Bronchial epithelial cell (primary cell): ENCODE data around the gene APBB2. TPM values are rescaled to one million over a fixed set of nuclear protein-coding genes. Genes with fewer than 3 reads are reported as not detected.

ENCODE experiments used
- DNase-seq: peaks from one replicate; pipeline ENCODE4 v3.0.0-alpha.2; 2010; ENCODE audit warnings: low read depth
- FAIRE-seq: peaks from 2 replicates; lab custom pipeline; 2011; peaks lifted over from hg19 to GRCh38; lab: Jason Lieb, UNC
- H3K27me3 ChIP-seq: 2 replicates; pipeline ENCODE4 v1.5.1; 2011; ENCODE audit warnings: low read length; ENCODE audit not compliant: control insufficient read depth, insufficient read depth
- H3K36me3 ChIP-seq: 2 replicates; pipeline ENCODE4 v1.5.1; 2011; ENCODE audit warnings: low read length; ENCODE audit not compliant: control insufficient read depth, insufficient read depth
- H3K4me3 ChIP-seq: 2 replicates; pipeline ENCODE4 v1.5.1; 2011; ENCODE audit warnings: mild to moderate bottlenecking, low read depth, low read length, control low read depth
- CTCF ChIP-seq: IDR thresholded peaks from 2 replicates; pipeline ENCODE4 v1.5.1; 2011; ENCODE audit warnings: mild to moderate bottlenecking, moderate library complexity, low read length, control low read depth, inconsistent platforms; ENCODE audit not compliant: insufficient read depth, severe bottlenecking
- total RNA-seq: library from RNA; depleted of rRNA; stranded (reverse); fragments of >200 nt; gene quantifications from 2 replicates; pipeline ENCODE4 v1.2.1, GENCODE V29; 2014

APBB2 gene
- total RNA-seq, 1 donor from 2014 or later = 39.2 TPM

GRCh38 chr4:40846532-40846931, 367.8 kb downstream of the APBB2 start:
- TF ChIP-seq CTCF = no peak
- Histone ChIP-seq H3K36me3 (peaks cover 1% of the 10 kb centered on the region), H3K4me3 (no peak overlapping the region), H3K27me3 (no peaks in the 10 kb centered on the region)
- DNase-seq (no peak), FAIRE-seq (no peak)

GRCh38 chr4:40845154-40845835, 369.0 kb downstream of the APBB2 start:
- no peak for TF ChIP-seq CTCF
- no peaks in the 10 kb centered on the region for H3K27me3 ChIP-seq
- no peak overlapping the region for H3K4me3 ChIP-seq
- H3K36me3 ChIP-seq = peaks cover 1% of the 10 kb centered on the region
- FAIRE-seq (no peak), DNase-seq (no peak)

DNA sequence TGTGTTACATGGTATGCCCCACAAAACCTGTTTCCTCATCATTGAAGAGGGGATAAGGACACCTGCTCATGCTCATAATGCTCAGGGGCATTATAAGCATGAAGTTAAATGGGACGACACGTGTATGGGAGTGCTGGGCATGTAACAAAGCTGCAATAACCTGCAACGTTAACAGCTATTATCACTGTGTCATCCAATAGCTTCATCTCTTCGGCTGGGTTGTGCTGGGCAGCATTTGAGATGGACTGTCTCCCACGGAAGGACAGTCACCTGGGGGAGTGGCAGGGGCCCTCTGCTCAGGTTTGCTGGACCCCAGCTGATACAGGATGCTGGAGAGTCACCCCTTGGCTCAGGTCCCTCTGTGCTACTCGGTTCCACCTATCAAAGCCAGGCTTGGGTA, 370.1 kb downstream of the APBB2 start:
- DNase-seq (no peak), FAIRE-seq (peak; percentile 52)
- Histone ChIP-seq H3K27me3 (no peaks in the 10 kb centered on the region), H3K36me3 (peaks cover 1% of the 10 kb centered on the region), H3K4me3 (no peak overlapping the region)
- TF ChIP-seq CTCF = no peak

DNA sequence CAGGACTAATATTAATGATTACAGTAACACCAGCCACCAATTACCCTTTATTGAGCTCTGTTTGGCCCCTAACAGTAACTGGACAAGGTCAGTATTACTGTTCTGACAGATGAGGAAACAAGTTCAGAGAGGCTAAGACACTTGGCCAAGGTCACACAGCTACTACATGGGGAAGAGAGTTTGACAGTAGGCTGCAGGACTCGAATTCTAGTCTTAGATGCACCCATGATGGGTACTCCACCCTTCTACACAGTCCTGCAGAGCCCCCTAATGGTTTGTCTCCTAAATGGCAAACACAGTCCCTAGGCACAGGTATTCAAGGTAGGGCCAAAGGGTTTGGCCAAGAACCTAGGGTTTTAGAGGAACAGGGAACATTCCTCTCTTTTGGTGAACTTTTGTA, 370.6 kb downstream of the APBB2 start:
- no peak overlapping the region for H3K4me3 ChIP-seq
- DNase-seq (no peak), FAIRE-seq (no peak)

DNA sequence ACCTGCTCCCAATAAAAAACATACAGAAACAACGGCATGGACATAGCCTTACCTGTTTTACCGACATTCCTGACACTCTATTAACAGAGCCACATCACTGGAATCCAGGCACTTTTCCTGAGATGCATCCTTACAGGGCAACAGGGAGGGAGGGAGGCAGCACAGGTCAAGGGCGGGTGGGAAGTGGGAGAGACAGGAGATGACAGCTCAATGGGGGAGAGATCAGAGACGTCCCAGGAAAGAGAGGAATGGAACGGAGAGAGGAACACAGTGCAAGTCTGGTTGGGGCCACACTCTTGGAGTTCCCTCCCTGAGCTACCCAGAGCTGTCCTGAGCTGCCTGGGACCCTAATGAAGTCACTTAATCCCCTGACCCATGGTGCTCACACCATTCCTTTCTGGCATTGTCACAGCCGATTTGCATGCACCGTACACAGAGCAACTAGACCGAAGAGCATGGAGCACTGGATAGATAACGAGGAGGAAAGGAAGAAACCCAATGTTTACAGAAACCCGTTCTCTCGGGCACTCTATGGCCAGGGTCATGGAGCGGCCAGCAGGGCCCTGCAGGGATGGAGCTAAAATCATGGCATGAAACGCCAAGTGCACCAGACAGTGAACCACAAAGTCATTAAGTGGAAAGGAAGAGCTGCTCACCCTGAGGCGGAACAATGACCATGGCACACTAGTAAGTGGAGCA, 371.5 kb downstream of the APBB2 start:
- FAIRE-seq = no peak
- H3K27me3 ChIP-seq = no peaks in the 10 kb centered on the region
- no peak for DNase-seq
- peaks cover 1% of the 10 kb centered on the region for H3K36me3 ChIP-seq
- TF ChIP-seq CTCF = no peak
- H3K4me3 ChIP-seq = no peak overlapping the region

More for the DNA sequence above, 370.6 kb downstream of the APBB2 start:
- peak; percentile 9 for TF ChIP-seq CTCF
- Histone ChIP-seq H3K27me3 (no peaks in the 10 kb centered on the region), H3K36me3 (peaks cover 1% of the 10 kb centered on the region)
